GM12865 (cell line): ENCODE results near the gene HRH1.
"Not testable (repeated sequence)": the region's sequence is repeated elsewhere in the genome, so short reads cannot be mapped to it uniquely, and the experiment has no call there.

ENCODE experiments used
- DNase-seq: peaks from one replicate; pipeline ENCODE4 v3.0.0; 2010; ENCODE audit warnings: low read depth
- H3K4me3 ChIP-seq: 2 replicates; pipeline ENCODE4 v1.5.1; 2011; ENCODE audit warnings: mild to moderate bottlenecking, low read depth, low read length, control low read depth
- CTCF ChIP-seq: IDR thresholded peaks from 2 replicates; pipeline ENCODE4 v1.5.1; 2011; ENCODE audit warnings: low read length, control low read depth, low read depth, inconsistent platforms; ENCODE audit not compliant: insufficient read depth; ENCODE audit errors: missing control alignments

The HRH1 gene

GRCh38 chr3:11164607-11165006 is 10.3 kb downstream of the HRH1 start:
- H3K4me3 ChIP-seq = no peak overlapping the region
- no peak for TF ChIP-seq CTCF
- no peak for DNase-seq

DNA sequence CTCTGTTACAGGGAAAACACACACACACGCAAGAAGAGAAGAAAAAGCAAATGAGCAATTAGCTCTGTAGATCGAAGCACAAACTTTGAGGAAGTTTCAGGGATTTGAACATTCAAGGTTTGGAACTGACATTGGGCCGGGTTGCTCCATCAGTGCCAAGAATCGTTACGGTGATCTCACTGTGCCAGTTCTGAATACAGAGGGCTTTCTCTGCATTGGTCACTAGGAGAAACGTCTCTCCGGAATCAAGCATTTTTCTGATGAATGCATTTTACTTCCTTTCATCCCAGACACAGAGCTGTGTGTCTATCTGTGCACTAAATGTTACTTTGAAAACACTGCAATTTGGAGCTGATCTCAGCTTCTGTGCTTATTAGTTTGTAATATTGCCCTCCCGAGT is 11.2 kb downstream of the HRH1 start:
- no peak for TF ChIP-seq CTCF
- DNase-seq = no peak
- no peak overlapping the region for H3K4me3 ChIP-seq

- not testable (repeated sequence) for H3K4me3 ChIP-seq, DNase-seq
Measured at GRCh38 chr3:11166807-11167400, 12.6 kb downstream of the HRH1 start.

DNA sequence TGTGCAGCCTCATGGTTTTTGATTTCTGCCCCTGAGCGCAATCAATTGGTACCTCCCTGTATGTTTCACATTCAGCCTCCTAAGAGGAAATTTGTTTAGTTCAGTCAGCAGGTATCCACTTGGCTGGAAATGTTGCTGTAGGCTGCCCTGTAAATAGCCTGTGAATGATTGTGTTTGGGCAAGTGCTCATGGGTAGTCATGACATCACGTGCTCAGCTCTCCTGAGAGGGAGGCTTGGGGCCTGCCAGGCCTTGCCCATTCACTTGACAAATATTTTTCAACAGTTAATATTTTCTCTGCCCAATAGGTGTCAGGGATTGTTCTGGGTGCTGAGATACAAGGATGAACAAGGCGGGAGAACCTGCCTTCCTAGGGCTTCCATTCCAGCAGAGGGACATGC is 13.3 kb downstream of the HRH1 start:
- no peak overlapping the region for H3K4me3 ChIP-seq
- TF ChIP-seq CTCF = no peak
- no peak for DNase-seq

- no peak overlapping the region for H3K4me3 ChIP-seq
- no peak for DNase-seq
- no peak for TF ChIP-seq CTCF
Measured at GRCh38 chr3:11168406-11168805, 14.1 kb downstream of the HRH1 start.

DNA sequence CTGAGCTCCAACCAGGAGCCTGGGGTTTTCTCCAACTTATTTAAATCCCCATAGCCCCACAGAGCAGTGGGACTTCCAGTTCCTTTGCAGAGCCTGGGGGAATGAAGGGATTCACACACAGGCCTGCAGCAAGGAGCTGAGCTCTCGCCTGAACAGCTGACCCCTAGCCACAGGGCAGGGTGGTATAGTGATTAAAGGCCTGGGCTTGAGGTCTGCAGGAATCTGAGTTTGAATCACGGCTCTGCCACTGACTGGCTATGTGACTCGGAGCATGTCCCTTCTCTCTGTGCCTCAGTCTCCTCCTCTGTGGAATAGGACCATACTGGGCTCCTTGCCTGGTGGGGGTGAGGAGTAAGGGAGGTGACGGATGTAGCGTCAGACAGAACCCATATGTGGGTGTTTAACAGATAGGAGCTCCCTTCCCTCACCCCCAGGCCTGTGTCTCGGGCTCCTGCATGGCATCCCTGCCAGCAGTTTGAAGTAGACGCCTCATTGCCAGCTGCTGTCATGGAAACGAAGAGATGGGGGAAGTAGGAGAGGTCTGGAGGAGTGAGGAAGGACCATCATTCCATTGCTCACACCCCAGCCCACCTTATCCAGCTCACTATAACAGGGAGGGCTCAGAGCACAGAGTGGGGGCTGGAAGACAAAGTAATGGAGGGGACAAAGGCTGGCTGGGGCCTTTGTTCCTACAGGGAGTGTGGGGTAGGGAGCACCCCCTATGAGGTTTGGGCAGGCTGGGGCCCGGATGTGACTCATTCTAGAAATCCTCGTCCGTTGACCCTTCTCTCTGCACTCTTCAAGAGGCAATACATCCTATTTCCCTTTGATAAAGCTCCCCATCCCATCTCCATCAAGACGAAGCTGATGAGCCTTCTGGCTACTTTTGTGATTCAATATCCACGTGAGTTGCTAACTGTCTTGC is 14.8 kb downstream of the HRH1 start:
- H3K4me3 ChIP-seq = no peak overlapping the region
- no peak for TF ChIP-seq CTCF
- peak; percentile 3 for DNase-seq

- no peak for TF ChIP-seq CTCF
- no peak for DNase-seq
- no peak overlapping the region for H3K4me3 ChIP-seq
Measured at GRCh38 chr3:11170052-11170770, 15.9 kb downstream of the HRH1 start.
